Progenitor cell of endocrine pancreas (in vitro differentiated cells): ENCODE data around the gene ATL2. TPM values are rescaled to one million over a fixed set of nuclear protein-coding genes. Genes with fewer than 3 reads are reported as not detected.

ENCODE experiments used
- DNase-seq: peaks from one replicate; pipeline ENCODE4 v3.0.0; 2021; ENCODE audit warnings: low spot score; ENCODE audit not compliant: unreplicated experiment
- H3K27ac Mint-ChIP-seq: 2 replicates; pipeline ENCODE4 v1.8.0; 2021; ENCODE audit warnings: mild to moderate bottlenecking, moderate library complexity, mixed read lengths
- H3K27me3 Mint-ChIP-seq: 2 replicates; pipeline ENCODE4 v1.8.0; 2021; ENCODE audit warnings: mixed read lengths
- H3K36me3 Mint-ChIP-seq: 2 replicates; pipeline ENCODE4 v1.8.0; 2022; ENCODE audit warnings: mixed read lengths; ENCODE audit not compliant: insufficient read depth
- H3K4me1 Mint-ChIP-seq: 2 replicates; pipeline ENCODE4 v1.8.0; 2021; ENCODE audit warnings: low read depth, mixed read lengths
- H3K4me3 Mint-ChIP-seq: 2 replicates; pipeline ENCODE4 v1.8.0; 2021; ENCODE audit warnings: low read depth, mild to moderate bottlenecking, moderate library complexity, mixed read lengths
- H3K9me3 Mint-ChIP-seq: 2 replicates; pipeline ENCODE4 v1.8.0; 2021; ENCODE audit warnings: low read depth, mixed read lengths
- total RNA-seq: library from RNA; stranded (reverse); gene quantifications from 2 replicates; pipeline ENCODE4 v1.2.1, GENCODE V29; 2021
- TF ChIP-seq, protein P1 (sequence below): fragments of 200-600 bp; sonication (generic); IDR thresholded peaks from one replicate; pipeline ENCODE4 v1.5.0; 2021; ENCODE audit warnings: antibody characterized with exemption, mild to moderate bottlenecking; ENCODE audit not compliant: unreplicated experiment

ATL2 gene
- total RNA-seq, 1 donor from 2014 or later, result 56.0 TPM

DNA sequence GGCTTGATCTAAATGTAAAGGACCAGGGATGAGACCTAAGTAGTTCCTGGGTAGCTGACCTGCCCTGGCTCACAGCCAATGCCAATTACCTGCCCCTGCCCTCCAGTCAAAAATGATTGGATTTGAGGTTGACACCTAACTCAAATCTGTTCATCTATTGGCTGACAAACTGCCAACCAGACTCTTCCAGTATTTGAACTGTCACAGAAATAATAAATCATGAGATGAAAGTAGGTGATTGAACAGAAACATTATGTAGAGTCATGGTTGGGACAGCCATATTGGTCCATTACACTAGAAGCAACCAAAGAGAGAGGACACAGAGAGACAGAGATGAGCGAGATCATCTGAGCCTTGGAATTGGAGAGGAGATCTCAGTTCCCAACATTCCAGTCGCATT is 109.1 kb downstream of the ATL2 start:
- no peaks in the 10 kb centered on the region for H3K4me1 Mint-ChIP-seq

DNA sequence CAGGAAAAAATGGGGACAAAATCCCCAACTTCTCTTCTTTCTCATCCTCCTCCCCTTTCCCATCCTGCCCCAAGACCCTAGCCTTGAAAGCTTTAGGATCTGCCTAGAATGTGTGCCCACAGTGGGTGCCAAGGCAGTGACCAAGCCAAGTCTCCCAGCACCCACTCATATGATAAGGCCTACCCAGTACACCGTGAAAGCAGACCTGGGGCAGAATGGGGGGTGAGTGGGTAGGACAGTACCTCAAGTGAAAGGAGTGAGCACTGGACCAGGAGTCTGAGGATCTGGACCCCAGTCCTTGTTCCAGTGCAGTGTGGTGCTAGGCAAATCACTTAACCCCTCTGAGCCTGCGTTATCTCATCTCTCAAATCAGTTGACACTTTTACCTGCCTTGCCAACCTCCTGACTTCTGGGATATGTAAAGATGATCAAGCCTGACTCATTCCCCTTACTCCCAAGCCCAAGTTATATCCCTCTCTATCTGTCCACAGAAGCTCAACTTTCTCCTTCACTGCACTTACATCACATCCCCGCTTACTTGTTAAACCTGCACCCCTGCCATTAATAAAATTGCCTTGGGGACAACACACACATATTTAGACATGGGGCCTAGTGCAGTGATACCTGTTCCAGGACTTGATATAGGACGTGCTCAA is 109.7 kb downstream of the ATL2 start:
- no peaks in the 10 kb centered on the region for H3K9me3 Mint-ChIP-seq
- TF ChIP-seq, protein P1, sequence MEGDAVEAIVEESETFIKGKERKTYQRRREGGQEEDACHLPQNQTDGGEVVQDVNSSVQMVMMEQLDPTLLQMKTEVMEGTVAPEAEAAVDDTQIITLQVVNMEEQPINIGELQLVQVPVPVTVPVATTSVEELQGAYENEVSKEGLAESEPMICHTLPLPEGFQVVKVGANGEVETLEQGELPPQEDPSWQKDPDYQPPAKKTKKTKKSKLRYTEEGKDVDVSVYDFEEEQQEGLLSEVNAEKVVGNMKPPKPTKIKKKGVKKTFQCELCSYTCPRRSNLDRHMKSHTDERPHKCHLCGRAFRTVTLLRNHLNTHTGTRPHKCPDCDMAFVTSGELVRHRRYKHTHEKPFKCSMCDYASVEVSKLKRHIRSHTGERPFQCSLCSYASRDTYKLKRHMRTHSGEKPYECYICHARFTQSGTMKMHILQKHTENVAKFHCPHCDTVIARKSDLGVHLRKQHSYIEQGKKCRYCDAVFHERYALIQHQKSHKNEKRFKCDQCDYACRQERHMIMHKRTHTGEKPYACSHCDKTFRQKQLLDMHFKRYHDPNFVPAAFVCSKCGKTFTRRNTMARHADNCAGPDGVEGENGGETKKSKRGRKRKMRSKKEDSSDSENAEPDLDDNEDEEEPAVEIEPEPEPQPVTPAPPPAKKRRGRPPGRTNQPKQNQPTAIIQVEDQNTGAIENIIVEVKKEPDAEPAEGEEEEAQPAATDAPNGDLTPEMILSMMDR, result no peak
- H3K27ac Mint-ChIP-seq, result no peak overlapping the region
- H3K4me1 Mint-ChIP-seq, result no peaks in the 10 kb centered on the region
- H3K36me3 Mint-ChIP-seq, result no peaks in the 10 kb centered on the region
- no peak for DNase-seq
- no peak overlapping the region for H3K4me3 Mint-ChIP-seq
- no peaks in the 10 kb centered on the region for H3K27me3 Mint-ChIP-seq

More for the DNA sequence above, 109.1 kb downstream of the ATL2 start:
- TF ChIP-seq, protein P1, result no peak
- no peak for DNase-seq
- Mint-ChIP-seq H3K4me3 (no peak overlapping the region), H3K27ac (no peak overlapping the region), H3K27me3 (no peaks in the 10 kb centered on the region), H3K36me3 (no peaks in the 10 kb centered on the region), H3K9me3 (no peaks in the 10 kb centered on the region)

DNA sequence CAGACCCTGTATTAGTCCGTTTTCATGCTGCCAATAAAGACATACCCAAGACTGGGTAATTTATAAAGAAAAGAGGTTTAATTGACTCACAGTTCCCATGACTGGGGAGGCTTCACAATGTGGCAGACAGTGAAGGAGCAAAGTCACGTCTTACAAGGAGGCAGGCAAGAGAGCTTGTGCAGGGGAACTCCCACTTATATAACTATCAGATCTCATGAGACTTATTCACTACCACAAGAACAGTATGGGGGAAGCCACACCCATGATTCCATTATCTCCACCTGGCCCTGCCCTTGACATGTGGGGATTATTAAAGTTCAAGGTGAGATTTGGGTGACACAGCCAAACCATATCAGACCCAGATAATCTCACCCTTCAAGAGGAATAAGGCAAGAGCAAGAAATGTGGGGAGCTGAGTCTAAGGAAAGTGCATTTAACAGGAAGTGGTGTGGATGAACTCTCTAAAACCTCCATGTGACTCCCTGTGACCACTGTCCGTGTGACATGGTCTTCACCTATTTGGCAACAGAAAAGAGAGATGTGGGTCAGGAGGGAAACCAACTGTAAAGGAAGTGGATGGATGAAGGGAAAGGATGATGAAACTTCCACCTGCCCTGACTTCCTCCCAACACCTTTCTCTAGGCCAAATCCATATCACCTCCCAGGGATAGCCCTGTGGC is 110.6 kb downstream of the ATL2 start:
- H3K27me3 Mint-ChIP-seq, result peaks cover 5% of the 10 kb centered on the region
- H3K4me3 Mint-ChIP-seq, result no peak overlapping the region
- H3K4me1 Mint-ChIP-seq, result no peaks in the 10 kb centered on the region
- no peak overlapping the region for H3K27ac Mint-ChIP-seq
- no peak for DNase-seq
- H3K36me3 Mint-ChIP-seq, result no peaks in the 10 kb centered on the region
- H3K9me3 Mint-ChIP-seq, result no peaks in the 10 kb centered on the region
- TF ChIP-seq, protein P1, result no peak

DNA sequence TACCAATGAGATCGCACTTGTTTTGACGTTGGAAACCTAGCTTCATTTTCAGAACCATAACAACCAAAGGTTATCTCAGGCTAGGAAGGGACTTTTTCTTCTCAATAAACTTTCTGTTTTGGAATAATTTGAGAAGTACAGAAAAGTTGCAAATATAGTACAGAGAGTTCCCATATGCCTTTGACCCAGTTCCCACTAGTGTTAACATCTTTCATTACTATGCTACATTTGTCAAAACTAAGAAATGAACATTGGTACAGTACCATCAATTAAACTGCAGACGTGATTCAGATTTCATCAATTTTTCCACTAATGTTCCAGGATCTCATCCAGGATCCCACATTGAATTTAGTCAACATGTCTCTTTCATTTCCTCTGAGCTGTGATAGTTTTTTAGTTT is 111.6 kb downstream of the ATL2 start:
- Mint-ChIP-seq H3K4me3 (no peak overlapping the region), H3K27me3 (peaks cover 9% of the 10 kb centered on the region), H3K36me3 (no peaks in the 10 kb centered on the region), H3K4me1 (no peaks in the 10 kb centered on the region), H3K27ac (no peak overlapping the region), H3K9me3 (no peaks in the 10 kb centered on the region)
- no peak for DNase-seq
- TF ChIP-seq, protein P1, result no peak

DNA sequence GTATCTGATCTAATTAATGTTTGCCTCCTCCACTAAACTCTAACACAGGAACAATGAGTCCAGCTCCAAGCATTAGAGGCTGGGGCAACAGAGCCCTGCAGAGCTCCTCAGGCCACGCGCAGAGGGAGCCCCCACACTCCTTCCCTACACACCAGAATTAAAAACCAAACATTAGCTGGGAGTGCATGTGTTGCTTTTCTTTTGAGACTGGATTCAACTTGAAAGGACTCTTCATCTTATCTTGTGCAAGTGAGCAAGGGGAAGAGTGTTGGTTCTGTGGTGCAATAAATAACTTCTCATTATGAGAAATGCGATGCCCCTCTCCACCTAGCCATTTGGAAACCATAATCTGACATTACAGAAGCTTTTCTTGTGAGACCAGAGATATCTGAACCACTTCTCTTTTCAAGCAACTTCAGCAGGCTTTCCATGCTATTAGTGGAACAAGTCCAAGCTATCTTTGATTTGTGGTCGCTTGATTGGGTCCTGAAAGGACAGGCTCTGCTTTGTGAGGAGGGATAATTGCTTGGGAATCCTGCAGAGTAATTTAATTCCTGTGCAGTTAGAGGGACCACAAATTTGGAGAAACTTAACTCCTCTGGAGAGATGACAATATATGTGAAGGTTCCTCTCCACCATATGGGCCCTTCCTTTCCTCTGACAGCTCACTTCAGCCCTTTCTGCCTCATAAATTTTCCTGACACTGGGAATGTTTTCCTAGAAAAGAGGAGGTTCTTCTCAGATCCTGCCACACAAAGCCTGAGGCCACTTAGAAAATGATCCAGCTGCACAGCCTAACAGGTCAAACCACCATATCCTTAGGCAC is 112.5 kb downstream of the ATL2 start:
- H3K4me1 Mint-ChIP-seq, result no peaks in the 10 kb centered on the region
- no peak overlapping the region for H3K4me3 Mint-ChIP-seq
- TF ChIP-seq, protein P1, result no peak
- DNase-seq, result no peak
- peaks cover 12% of the 10 kb centered on the region for H3K27me3 Mint-ChIP-seq
- H3K9me3 Mint-ChIP-seq, result no peaks in the 10 kb centered on the region
- no peaks in the 10 kb centered on the region for H3K36me3 Mint-ChIP-seq
- H3K27ac Mint-ChIP-seq, result no peak overlapping the region
